ENCODE data around the gene STK32C. TPM values are rescaled to one million over a fixed set of nuclear protein-coding genes. Genes with fewer than 3 reads are reported as not detected.

The STK32C gene
- total and polyA plus RNA-seq, 7 donors, result 3.6 to 11.7 (median 6.6) TPM

- Histone ChIP-seq H3K27me3 (ENCODE audit: insufficient read depth in 3 of 3, low read length in 2 of 3) (no peaks in the 10 kb centered on the region), H3K4me1 (peaks cover 25% of the 10 kb centered on the region), H3K4me3 (no peak overlapping the region), H3K9me3 (no peaks in the 10 kb centered on the region), H3K36me3 (ENCODE audit: insufficient read depth in 1 of 2, low read depth in 1 of 2) (peaks cover 0 to 5% of the 10 kb centered on the region in 2 donors), H3K27ac (no peak overlapping the region)
- DNase-seq (no peak), ATAC-seq (no peak)
- no peak for TF ChIP-seq CTCF (IDR thresholded peaks at IDR 0.05)
- intact Hi-C loops (cut with DNase I), result no loop called here
- 73 to 84% (median 79%) methylated on average over 7 of the region's 7 CpGs for WGBS, 3 donors
These were observed 25.6 kb upstream of the STK32C start for GRCh38 chr10:132333386-132333785.

GRCh38 chr10:132332433-132332754 is 24.6 kb upstream of the STK32C start:
- Histone ChIP-seq H3K9me3 (no peaks in the 10 kb centered on the region), H3K27me3 (ENCODE audit: insufficient read depth in 3 of 3, low read length in 2 of 3) (no peaks in the 10 kb centered on the region), H3K4me3 (peak overlapping the region; percentile 86), H3K36me3 (ENCODE audit: insufficient read depth in 1 of 2, low read depth in 1 of 2) (peaks cover 0 to under 1% of the 10 kb centered on the region in 2 donors), H3K4me1 (peaks cover 25% of the 10 kb centered on the region), H3K27ac (peak overlapping the region; percentile 82)
- DNase-seq (no peak), ATAC-seq (no peak)
- 5 to 12% (median 11%) methylated on average over 16 of the region's 16 CpGs for WGBS, 3 donors
- TF ChIP-seq CTCF (IDR thresholded peaks at IDR 0.05), result no peak
- intact Hi-C loops (cut with DNase I), result no loop called here

- Histone ChIP-seq H3K27me3 (ENCODE audit: insufficient read depth in 3 of 3, low read length in 2 of 3) (no peaks in the 10 kb centered on the region), H3K9me3 (no peaks in the 10 kb centered on the region), H3K4me1 (peaks cover 25% of the 10 kb centered on the region), H3K27ac (peak within 1 kb of the TSS; percentile 82), H3K36me3 (ENCODE audit: insufficient read depth in 1 of 2, low read depth in 1 of 2) (peaks cover 0 to 4% of the 10 kb centered on the region in 2 donors), H3K4me3 (peak within 1 kb of the TSS; percentile 86)
- DNase-seq (peak; percentile 100), ATAC-seq (peak; percentile 98 to 99 (median 98))
- TF ChIP-seq CTCF (IDR thresholded peaks at IDR 0.05), result no peak
- WGBS, 3 donors, result 0 to 1% (median 0%) methylated on average over 55 to 88 of the region's 89 CpGs
- intact Hi-C loops (cut with DNase I), result no loop called here
These were observed 24.1 kb upstream of the STK32C start, which contains the start of gene LRRC27 for GRCh38 chr10:132331601-132332432. Gene LRRC27 (plus strand): TSS chr10:132332193. CDS start chr10:132333525, 1,332 bp downstream.

GRCh38 chr10:132330486-132330833 is 22.7 kb upstream of the STK32C start:
- Histone ChIP-seq H3K27ac (peak overlapping the region; percentile 82), H3K36me3 (ENCODE audit: insufficient read depth in 1 of 2, low read depth in 1 of 2) (peaks cover 0 to 4% of the 10 kb centered on the region in 2 donors), H3K4me1 (peaks cover 25% of the 10 kb centered on the region), H3K27me3 (ENCODE audit: insufficient read depth in 3 of 3, low read length in 2 of 3) (no peaks in the 10 kb centered on the region), H3K9me3 (no peaks in the 10 kb centered on the region), H3K4me3 (peak overlapping the region; percentile 86)
- TF ChIP-seq CTCF (IDR thresholded peaks at IDR 0.05), result no peak
- ATAC-seq (no peak), DNase-seq (no peak)
- 82 to 87% (median 87%) methylated on average over 8 of the region's 8 CpGs for WGBS, 3 donors
- intact Hi-C loops (cut with DNase I), result no loop called here
